Measurements from ENCODE around the gene BROX.

BROX gene

GRCh38 chr1:222783051-222783450, 70.7 kb downstream of the BROX start:
- CTCF ChIA-PET, result interaction anchor here (0.6 to 1.4 kb wide), 3 partner anchors 10 to 69 kb away, joined by 3 read pairs; no protein-coding TSS in a partner anchor
- POLR2A ChIA-PET, result no interaction called here
- H3K4me1 ChIP-seq (ENCODE audit: control extremely low read depth in 1 of 4, control insufficient read depth in 4 of 4, insufficient read depth in 4 of 4, low read length in 3 of 4), result peaks cover 0 to 13% (median 3%) of the 10 kb centered on the region in 4 experiments
- H3K27me3 ChIP-seq (replicated peaks in 2 of 5; ENCODE audit: control insufficient read depth in 4 of 5, insufficient read depth in 5 of 5, low read length in 4 of 5), result no peaks in the 10 kb centered on the region
- H3K36me3 ChIP-seq (ENCODE audit: control insufficient read depth in 4 of 4, insufficient read depth in 4 of 4, low read length in 3 of 4), result no peaks in the 10 kb centered on the region
- H3K9me3 ChIP-seq (ENCODE audit: control extremely low read depth in 1 of 5, control insufficient read depth in 4 of 5, insufficient read depth in 2 of 5, low read depth in 1 of 5, low read length in 4 of 5), result peaks cover 0 to 4% (median 2%) of the 10 kb centered on the region in 5 experiments
- no peak overlapping the region for H3K4me3 ChIP-seq (ENCODE audit: control insufficient read depth in 1 of 7, extremely low read depth in 1 of 7, insufficient read depth in 4 of 7, low read depth in 2 of 7, low read length in 6 of 7)
- DNase-seq, result no peak
- no peak overlapping the region for H3K27ac ChIP-seq (ENCODE audit: insufficient read depth in 1 of 2, low read depth in 1 of 2, low read length in 2 of 2, poor library complexity in 1 of 2, severe bottlenecking in 2 of 2)

GRCh38 chr1:222784371-222784770, 72.0 kb downstream of the BROX start:
- peaks cover 0 to 4% (median 2%) of the 10 kb centered on the region in 5 experiments for H3K9me3 ChIP-seq (ENCODE audit: control extremely low read depth in 1 of 5, control insufficient read depth in 4 of 5, insufficient read depth in 2 of 5, low read depth in 1 of 5, low read length in 4 of 5)
- WGBS (ENCODE audit: insufficient coverage), result 56% methylated on average over 1 of the region's 3 CpGs
- no peaks in the 10 kb centered on the region for H3K36me3 ChIP-seq (ENCODE audit: control insufficient read depth in 4 of 4, insufficient read depth in 4 of 4, low read length in 3 of 4)
- no peaks in the 10 kb centered on the region for H3K27me3 ChIP-seq (replicated peaks in 2 of 5; ENCODE audit: control insufficient read depth in 4 of 5, insufficient read depth in 5 of 5, low read length in 4 of 5)
- no peak overlapping the region for H3K27ac ChIP-seq (ENCODE audit: insufficient read depth in 1 of 2, low read depth in 1 of 2, low read length in 2 of 2, poor library complexity in 1 of 2, severe bottlenecking in 2 of 2)
- ChIA-PET POLR2A (no interaction called here), CTCF (interaction anchor here (1.0 kb wide), 1 partner anchor 9 kb away, joined by 3 read pairs; no protein-coding TSS in a partner anchor)
- DNase-seq, result no peak
- peaks cover 0 to 13% (median 3%) of the 10 kb centered on the region in 4 experiments for H3K4me1 ChIP-seq (ENCODE audit: control extremely low read depth in 1 of 4, control insufficient read depth in 4 of 4, insufficient read depth in 4 of 4, low read length in 3 of 4)
- H3K4me3 ChIP-seq (ENCODE audit: control insufficient read depth in 1 of 7, extremely low read depth in 1 of 7, insufficient read depth in 4 of 7, low read depth in 2 of 7, low read length in 6 of 7), result no peak overlapping the region
